ENCODE data around the gene OFD1. TPM values are rescaled to one million over a fixed set of nuclear protein-coding genes. Genes with fewer than 3 reads are reported as not detected.
A peak's percentile ranks its signal among the peaks of the same experiment; 100 is the strongest.
"Not testable (repeated sequence)": the region's sequence is repeated elsewhere in the genome, so short reads cannot be mapped to it uniquely, and the experiment has no call there.

The OFD1 gene
- total and polyA plus RNA-seq, 11 donors, result 5.6 to 15.8 (median 8.9) TPM

DNA sequence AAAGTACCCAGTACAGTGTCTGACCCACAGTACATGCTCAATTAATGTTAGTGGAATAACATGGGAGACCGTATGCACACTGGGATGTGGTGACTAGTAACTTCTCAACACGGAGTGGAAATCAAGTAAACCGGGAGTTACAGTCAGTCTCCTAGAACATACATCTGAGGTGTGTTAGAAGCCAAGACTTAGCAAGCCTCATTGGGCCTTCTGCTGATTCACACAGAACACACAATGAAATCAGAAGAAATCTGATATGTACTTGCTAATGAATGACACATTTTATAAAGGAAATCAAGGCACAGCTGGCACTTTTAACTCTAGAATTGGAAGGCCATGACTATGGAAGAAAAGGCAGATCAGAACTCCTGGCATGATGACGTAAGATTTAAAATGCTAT, 13.2 kb upstream of the OFD1 start:
- no peak for ATAC-seq
- no peak for DNase-seq
- Histone ChIP-seq H3K27me3 (no peaks in the 10 kb centered on the region), H3K27ac (peak overlapping the region in 1 of 12 donors; percentile 57), H3K4me3 (no peak overlapping the region), H3K9me3 (no peaks in the 10 kb centered on the region), H3K36me3 (peaks cover 0 to 20% (median 2%) of the 10 kb centered on the region in 9 donors), H3K4me1 (peaks cover 0 to 25% (median 1%) of the 10 kb centered on the region in 12 donors)
- intact Hi-C loops (cut with DNase I), result no loop called here
- 79 to 92% (median 84%) methylated on average over 4 of the region's 4 CpGs for WGBS, 4 donors
- TF ChIP-seq POLR2A (IDR thresholded peaks at IDR 0.05), result no peak

DNA sequence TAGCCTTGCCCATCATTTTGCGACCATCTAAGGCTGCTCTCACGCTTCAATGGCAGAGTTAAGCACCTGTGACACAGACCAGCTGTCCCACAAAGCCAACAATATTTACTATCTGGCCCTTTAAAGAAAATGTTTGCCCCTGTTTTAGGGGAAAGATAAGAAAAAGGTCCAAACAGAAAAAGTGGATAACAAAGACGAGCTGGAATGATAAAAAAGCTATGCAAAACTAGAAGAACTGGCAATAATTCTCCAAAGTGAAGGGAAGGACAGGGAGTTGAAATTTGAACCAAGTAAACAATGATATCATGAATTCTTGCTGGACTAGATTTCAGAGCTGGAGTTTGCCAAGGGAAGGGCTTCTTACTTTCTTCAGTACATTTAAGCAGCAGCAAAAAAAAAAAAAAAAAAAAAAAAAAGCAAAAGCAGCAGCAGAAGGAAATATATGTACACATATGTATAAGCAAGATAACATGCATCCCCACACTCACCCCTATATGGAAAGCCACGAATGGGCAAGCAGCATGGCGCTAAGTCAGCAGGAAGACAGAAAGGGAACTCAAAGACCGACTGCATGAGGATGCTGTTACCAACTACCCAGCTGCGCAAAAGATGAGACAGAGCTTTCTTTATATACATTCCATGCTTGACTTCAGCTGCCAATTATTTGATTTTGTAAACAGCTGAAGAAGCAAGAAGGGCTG, 12.6 kb upstream of the OFD1 start:
- ATAC-seq (no peak), DNase-seq (no peak)
- H3K4me3 ChIP-seq, result no peak overlapping the region
- no peaks in the 10 kb centered on the region for H3K27me3 ChIP-seq
- H3K4me1 ChIP-seq, result peaks cover 0 to 25% (median 1%) of the 10 kb centered on the region in 12 donors
- WGBS, 4 donors, result 48 to 59% (median 56%) methylated on average over 7 of the region's 7 CpGs
- H3K36me3 ChIP-seq, result peaks cover 0 to 17% (median 0%) of the 10 kb centered on the region in 9 donors
- H3K9me3 ChIP-seq, result no peaks in the 10 kb centered on the region
- no peak for TF ChIP-seq POLR2A (IDR thresholded peaks at IDR 0.05)
- peak overlapping the region in 1 of 12 donors; percentile 57 for H3K27ac ChIP-seq
- intact Hi-C loops (cut with DNase I), result no loop called here

DNA sequence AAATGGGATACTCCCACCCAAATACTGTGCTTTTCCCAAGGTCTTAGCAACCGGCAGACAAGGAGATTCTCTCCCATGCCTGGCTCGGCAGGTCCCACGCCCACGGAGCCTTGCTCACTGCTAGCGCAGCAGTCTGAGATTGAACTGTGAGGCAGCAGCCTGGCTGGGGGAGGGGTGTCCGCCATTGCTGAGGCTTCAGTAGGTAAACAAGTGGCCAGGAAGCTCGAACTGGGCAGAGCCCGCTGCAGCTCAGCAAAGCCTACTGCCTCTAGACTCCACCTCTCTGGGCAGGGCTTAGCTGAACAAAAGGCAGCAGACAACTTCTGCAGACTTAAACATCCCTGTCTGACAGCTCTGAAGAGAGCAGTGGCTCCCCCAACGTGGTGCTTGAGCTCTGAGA, 9.7 kb upstream of the OFD1 start:
- H3K27ac ChIP-seq; H3K27me3 ChIP-seq; H3K36me3 ChIP-seq; H3K4me3 ChIP-seq; H3K9me3 ChIP-seq; intact Hi-C loops (cut with DNase I); ATAC-seq; DNase-seq: not testable (repeated sequence)
- H3K4me1 ChIP-seq, result peaks cover 0 to 11% (median 0%) of the 10 kb centered on the region in 12 donors
- WGBS, 4 donors, result 87 to 94% (median 90%) methylated on average over 9 of the region's 9 CpGs

DNA sequence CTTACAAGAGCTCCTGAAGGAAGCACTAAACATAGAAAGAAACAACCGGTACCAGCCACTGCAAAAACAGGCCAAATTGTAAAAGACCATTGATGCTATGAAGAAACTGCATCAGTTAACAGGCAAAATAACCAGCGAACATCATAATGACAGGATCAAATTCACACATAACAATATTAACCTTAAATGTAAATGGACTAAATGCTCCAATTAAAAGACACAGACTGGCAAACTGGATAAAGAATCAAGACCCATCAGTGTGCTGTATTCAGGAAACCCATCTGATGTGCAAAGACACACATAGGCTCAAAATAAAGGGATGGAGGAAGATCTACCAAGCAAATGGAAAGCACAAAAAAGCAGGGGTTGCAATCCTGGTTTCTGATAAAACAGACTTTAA, 8.0 kb upstream of the OFD1 start:
- H3K36me3 ChIP-seq; intact Hi-C loops (cut with DNase I); DNase-seq; H3K9me3 ChIP-seq; ATAC-seq; H3K27ac ChIP-seq; H3K4me3 ChIP-seq; H3K27me3 ChIP-seq: not testable (repeated sequence)
- peaks cover 0 to 15% (median under 1%) of the 10 kb centered on the region in 12 donors for H3K4me1 ChIP-seq
- 87 to 93% (median 92%) methylated on average over 2 of the region's 2 CpGs for WGBS, 4 donors

DNA sequence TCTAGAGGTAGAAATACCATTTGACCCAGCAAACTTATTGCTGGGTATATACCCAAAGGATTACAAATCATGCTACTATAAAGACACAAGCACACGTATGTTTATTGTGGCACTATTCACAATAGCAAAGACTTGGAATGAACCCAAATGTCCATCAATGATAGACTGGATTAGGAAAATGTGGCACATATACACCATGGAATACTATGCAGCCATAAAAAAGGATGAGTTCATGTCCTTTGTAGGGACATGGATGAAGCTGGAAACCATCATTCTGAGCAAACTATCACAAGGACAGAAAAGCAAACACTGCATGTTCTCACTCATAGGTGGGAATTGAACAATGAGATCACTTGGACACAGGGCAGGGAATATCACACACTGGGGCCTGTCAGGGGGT, 4.0 kb upstream of the OFD1 start:
- 91 to 100% (median 95%) methylated on average over 1 of the region's 1 CpG for WGBS, 4 donors
- not testable (repeated sequence) for ATAC-seq, DNase-seq, H3K4me3 ChIP-seq, H3K27ac ChIP-seq, H3K9me3 ChIP-seq, H3K36me3 ChIP-seq
- intact Hi-C loops (cut with DNase I), result loop anchor here in 3 of 10 donors (5.0 to 10.0 kb wide), 3 partner anchors 33 to 76 kb away; partner anchors contain the start of genes RAB9A (in 1 of the 3) and TCEANC (in 1 of the 3)
- Histone ChIP-seq H3K27me3 (peaks cover 0 to 21% (median 0%) of the 10 kb centered on the region in 9 donors), H3K4me1 (peaks cover 0 to 25% (median 4%) of the 10 kb centered on the region in 12 donors)

DNA sequence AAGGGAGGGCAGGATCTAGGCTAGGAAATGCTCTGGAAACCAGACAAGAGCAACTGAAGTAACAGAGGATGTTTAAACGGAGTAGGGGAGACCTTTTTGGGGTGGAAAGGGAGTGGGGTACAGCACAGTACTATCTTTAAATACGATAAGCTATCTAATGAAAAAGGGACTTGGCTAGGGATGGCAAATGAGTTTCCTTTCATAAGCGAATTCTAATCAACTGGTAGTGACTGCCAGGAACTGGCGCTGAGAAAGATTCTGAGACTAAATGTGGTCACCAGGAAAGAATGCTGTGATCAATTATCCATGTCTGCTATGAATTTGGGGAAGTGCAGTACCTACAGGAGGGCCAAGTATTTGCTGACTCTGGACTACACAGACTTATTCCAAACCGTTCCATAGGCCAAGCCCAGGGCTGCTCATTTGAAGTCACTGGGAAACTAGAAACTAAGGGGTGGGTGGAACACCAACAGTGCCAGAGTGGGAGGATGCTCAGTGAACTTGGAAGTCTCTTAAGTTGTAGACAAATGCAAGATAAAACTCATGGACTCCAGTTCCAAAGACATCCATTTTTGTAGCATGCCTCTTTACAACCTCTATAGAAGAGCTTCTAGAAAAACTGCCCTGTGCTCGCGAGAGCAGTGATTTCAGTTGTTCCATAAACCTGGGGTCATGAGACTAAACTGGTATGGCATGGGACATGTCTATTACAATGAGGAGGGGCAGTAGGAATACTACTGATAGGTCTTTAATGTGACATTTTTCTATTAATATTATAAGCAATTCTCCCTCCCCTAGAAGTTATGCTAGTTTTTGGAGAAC, 2.1 kb upstream of the OFD1 start:
- peak overlapping the region in 2 of 12 donors; percentile 8 to 91 for H3K27ac ChIP-seq
- intact Hi-C loops (cut with DNase I), result loop anchor here in 3 of 10 donors (5.0 to 10.0 kb wide), 3 partner anchors 35 to 78 kb away; partner anchors contain the start of genes RAB9A (in 1 of the 3) and TCEANC (in 1 of the 3)
- DNase-seq, result no peak

More for the DNA sequence above, 2.1 kb upstream of the OFD1 start:
- TF ChIP-seq, protein P1, sequence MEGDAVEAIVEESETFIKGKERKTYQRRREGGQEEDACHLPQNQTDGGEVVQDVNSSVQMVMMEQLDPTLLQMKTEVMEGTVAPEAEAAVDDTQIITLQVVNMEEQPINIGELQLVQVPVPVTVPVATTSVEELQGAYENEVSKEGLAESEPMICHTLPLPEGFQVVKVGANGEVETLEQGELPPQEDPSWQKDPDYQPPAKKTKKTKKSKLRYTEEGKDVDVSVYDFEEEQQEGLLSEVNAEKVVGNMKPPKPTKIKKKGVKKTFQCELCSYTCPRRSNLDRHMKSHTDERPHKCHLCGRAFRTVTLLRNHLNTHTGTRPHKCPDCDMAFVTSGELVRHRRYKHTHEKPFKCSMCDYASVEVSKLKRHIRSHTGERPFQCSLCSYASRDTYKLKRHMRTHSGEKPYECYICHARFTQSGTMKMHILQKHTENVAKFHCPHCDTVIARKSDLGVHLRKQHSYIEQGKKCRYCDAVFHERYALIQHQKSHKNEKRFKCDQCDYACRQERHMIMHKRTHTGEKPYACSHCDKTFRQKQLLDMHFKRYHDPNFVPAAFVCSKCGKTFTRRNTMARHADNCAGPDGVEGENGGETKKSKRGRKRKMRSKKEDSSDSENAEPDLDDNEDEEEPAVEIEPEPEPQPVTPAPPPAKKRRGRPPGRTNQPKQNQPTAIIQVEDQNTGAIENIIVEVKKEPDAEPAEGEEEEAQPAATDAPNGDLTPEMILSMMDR (IDR thresholded peaks at IDR 0.05), result no peak
- TF ChIP-seq POLR2A (IDR thresholded peaks at IDR 0.05), result no peak
- Histone ChIP-seq H3K36me3 (peaks cover 0 to 12% (median 0%) of the 10 kb centered on the region in 9 donors), H3K9me3 (no peaks in the 10 kb centered on the region), H3K4me3 (peak overlapping the region in 1 of 12 donors; percentile 3), H3K27me3 (peaks cover 0 to 22% (median 0%) of the 10 kb centered on the region in 9 donors), H3K4me1 (peaks cover 0 to 38% (median 7%) of the 10 kb centered on the region in 12 donors)
- WGBS, 4 donors, result 59 to 70% (median 65%) methylated on average over 7 of the region's 7 CpGs
- ATAC-seq, result no peak

Measured in heart left ventricle (tissue), 16 donors.